Activated naive CD8-positive, alpha-beta T cell (primary cell): ENCODE data around the gene CTPS2.

Source experiments
- H3K27ac Mint-ChIP-seq: one replicate; pipeline ENCODE4 v1.8.0; 2021; ENCODE audit warnings: mixed read lengths
- H3K27me3 Mint-ChIP-seq: one replicate; pipeline ENCODE4 v1.8.0; 2021; ENCODE audit warnings: mixed read lengths
- H3K36me3 Mint-ChIP-seq: one replicate; pipeline ENCODE4 v1.8.0; 2021; ENCODE audit warnings: mixed read lengths
- H3K4me1 Mint-ChIP-seq: one replicate; pipeline ENCODE4 v1.8.0; 2021; ENCODE audit warnings: low read depth, mixed read lengths
- H3K4me3 Mint-ChIP-seq: one replicate; pipeline ENCODE4 v1.8.0; 2021; ENCODE audit warnings: mild to moderate bottlenecking, mixed read lengths
- H3K9me3 Mint-ChIP-seq: one replicate; pipeline ENCODE4 v1.8.0; 2021; ENCODE audit warnings: low read depth, mixed read lengths

The CTPS2 gene

GRCh38 chrX:16696956-16697355 lies 15.5 kb downstream of the CTPS2 start:
- no peak overlapping the region for H3K27ac Mint-ChIP-seq
- H3K36me3 Mint-ChIP-seq, result no peaks in the 10 kb centered on the region
- no peaks in the 10 kb centered on the region for H3K27me3 Mint-ChIP-seq
- no peak overlapping the region for H3K4me3 Mint-ChIP-seq
- H3K9me3 Mint-ChIP-seq, result no peaks in the 10 kb centered on the region
- no peaks in the 10 kb centered on the region for H3K4me1 Mint-ChIP-seq

GRCh38 chrX:16695079-16695676 lies 17.3 kb downstream of the CTPS2 start:
- H3K27ac Mint-ChIP-seq, result no peak overlapping the region
- no peaks in the 10 kb centered on the region for H3K9me3 Mint-ChIP-seq
- no peaks in the 10 kb centered on the region for H3K27me3 Mint-ChIP-seq

DNA sequence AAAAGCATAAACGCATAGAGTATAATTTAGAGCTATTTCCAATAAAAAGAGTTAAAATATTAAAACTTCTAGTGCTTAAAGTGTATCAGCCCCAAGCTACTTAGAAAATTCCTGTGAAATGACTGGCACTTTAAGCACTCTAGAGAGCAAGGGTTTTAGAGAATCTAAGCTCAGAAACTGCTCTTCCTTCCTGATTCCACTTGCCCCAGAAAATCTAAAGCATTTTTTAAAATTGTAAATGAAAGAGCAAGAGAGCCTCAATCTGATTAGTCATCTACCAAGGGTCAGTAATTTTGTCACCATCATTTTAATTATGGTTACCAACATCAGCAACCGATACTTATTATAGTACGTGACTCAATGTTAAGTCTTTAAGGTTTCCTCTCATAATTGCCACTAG lies 25.0 kb downstream of the CTPS2 start:
- Mint-ChIP-seq H3K27me3 (no peaks in the 10 kb centered on the region), H3K4me3 (no peak overlapping the region), H3K9me3 (no peaks in the 10 kb centered on the region), H3K36me3 (no peaks in the 10 kb centered on the region), H3K4me1 (no peaks in the 10 kb centered on the region), H3K27ac (no peak overlapping the region)

More at GRCh38 chrX:16695079-16695676, 17.3 kb downstream of the CTPS2 start:
- Mint-ChIP-seq H3K36me3 (no peaks in the 10 kb centered on the region), H3K4me3 (no peak overlapping the region), H3K4me1 (no peaks in the 10 kb centered on the region)

- Mint-ChIP-seq H3K36me3 (no peaks in the 10 kb centered on the region), H3K4me3 (no peak overlapping the region), H3K9me3 (no peaks in the 10 kb centered on the region), H3K4me1 (no peaks in the 10 kb centered on the region), H3K27ac (no peak overlapping the region), H3K27me3 (no peaks in the 10 kb centered on the region)
Observed at GRCh38 chrX:16683007-16683664, 29.3 kb downstream of the CTPS2 start.

DNA sequence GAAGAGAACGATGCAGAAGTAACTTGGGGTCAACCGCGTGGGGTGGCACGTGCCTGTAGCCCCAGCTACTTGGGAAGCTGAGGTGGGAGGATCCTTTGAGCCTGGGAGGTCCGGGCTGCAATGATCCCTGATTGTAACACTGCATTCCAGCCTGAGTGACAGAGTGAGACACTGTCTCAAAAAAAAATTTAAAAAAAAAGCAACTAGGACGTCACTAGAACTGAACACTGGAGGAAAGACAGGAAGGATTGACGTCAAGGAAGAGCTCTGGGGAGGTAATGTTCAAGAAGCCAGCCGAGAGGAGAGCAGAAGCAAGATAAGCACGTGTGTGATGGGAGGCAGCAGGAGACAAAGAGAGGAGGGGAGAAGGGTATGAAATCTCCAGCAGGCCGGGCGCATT lies 33.8 kb downstream of the CTPS2 start:
- Mint-ChIP-seq H3K36me3 (peaks cover 2% of the 10 kb centered on the region), H3K27me3 (no peaks in the 10 kb centered on the region), H3K4me1 (no peaks in the 10 kb centered on the region), H3K9me3 (no peaks in the 10 kb centered on the region), H3K4me3 (no peak overlapping the region), H3K27ac (no peak overlapping the region)

DNA sequence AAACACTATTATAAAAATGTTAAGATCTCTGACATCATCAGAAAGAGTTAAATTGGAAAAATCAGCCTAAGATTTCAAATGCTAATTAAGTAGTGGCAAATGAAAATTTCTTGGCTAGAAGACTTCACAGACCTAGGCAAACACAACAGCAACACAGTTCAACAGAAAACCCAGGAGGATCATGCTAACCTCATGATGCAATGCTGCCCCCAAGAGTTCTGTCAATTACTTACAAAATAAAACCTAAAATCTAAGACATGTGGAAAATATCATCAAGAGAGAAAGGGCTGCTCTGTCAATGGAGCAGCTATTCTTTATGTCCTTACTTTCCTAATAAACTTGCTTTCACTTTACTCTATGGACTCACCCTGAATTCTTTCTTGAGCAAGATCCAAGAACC lies 41.5 kb downstream of the CTPS2 start:
- H3K27ac Mint-ChIP-seq, result no peak overlapping the region
- H3K4me3 Mint-ChIP-seq, result no peak overlapping the region
- no peaks in the 10 kb centered on the region for H3K9me3 Mint-ChIP-seq
- H3K4me1 Mint-ChIP-seq, result no peaks in the 10 kb centered on the region
- no peaks in the 10 kb centered on the region for H3K27me3 Mint-ChIP-seq
- H3K36me3 Mint-ChIP-seq, result no peaks in the 10 kb centered on the region

DNA sequence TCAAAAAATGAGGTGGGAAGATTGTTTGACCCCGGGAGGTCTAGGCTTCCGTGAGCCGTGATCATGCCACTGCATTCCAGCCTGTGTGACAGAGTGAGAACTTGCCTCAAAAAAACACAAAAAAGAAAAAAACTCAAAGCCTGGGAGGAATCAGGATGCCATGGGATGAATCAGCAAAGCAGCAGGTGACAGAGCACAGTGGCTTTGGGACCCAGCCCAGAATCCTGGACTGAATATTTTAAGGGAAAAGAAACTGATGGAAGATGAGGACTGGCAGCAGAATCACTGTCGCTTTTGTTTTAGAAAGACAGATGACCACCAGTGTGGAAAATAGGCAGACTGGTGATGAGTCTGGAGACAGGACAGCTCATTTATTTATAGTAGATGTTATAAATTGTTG lies 45.9 kb downstream of the CTPS2 start:
- Mint-ChIP-seq H3K4me3 (no peak overlapping the region), H3K27ac (no peak overlapping the region), H3K9me3 (no peaks in the 10 kb centered on the region), H3K36me3 (peaks cover 2% of the 10 kb centered on the region), H3K4me1 (no peaks in the 10 kb centered on the region), H3K27me3 (no peaks in the 10 kb centered on the region)

DNA sequence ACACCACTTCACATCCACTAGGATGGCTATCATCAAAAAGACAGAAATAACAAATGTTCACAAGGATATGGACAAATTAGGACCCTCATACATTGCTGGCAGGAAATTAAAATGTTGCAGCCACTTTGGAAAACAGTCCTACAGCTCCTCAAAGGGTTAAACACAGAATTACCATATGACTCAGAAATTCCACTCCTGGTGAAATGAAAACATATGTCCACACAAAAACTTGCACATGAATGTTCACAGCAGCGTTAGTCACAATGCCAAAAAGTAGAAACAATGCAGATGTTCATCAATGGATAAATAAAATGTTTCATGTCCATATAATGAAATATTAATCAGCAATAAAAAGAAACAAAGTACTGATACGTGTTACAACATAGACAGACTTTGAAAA lies 47.4 kb downstream of the CTPS2 start:
- H3K36me3 Mint-ChIP-seq, result peaks cover 2% of the 10 kb centered on the region
- no peaks in the 10 kb centered on the region for H3K27me3 Mint-ChIP-seq
- no peaks in the 10 kb centered on the region for H3K9me3 Mint-ChIP-seq
- H3K4me1 Mint-ChIP-seq, result no peaks in the 10 kb centered on the region
- H3K4me3 Mint-ChIP-seq, result no peak overlapping the region
- H3K27ac Mint-ChIP-seq, result no peak overlapping the region

GRCh38 chrX:16664626-16665025 lies 47.8 kb downstream of the CTPS2 start:
- Mint-ChIP-seq H3K4me1 (no peaks in the 10 kb centered on the region), H3K27ac (no peak overlapping the region), H3K9me3 (no peaks in the 10 kb centered on the region), H3K4me3 (no peak overlapping the region), H3K36me3 (peaks cover 2% of the 10 kb centered on the region), H3K27me3 (no peaks in the 10 kb centered on the region)

DNA sequence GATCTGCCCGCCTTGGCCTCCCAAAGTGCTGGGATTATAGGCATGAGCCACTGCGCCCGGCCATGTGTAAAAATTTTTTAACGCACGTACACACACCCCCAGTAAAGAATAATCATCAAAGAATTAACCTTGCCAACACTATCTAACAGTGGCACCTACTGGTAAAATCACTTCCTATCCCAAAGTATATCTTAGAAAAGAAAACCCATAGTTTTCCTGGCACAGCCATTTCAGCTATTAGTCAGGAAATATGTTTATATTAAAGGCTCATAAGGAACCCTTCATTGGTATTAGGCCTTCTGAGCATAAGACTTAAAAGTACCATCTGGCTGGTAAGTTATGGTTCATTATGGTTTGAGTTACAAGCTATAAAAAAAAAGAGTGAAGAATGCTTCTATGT lies 48.4 kb downstream of the CTPS2 start:
- Mint-ChIP-seq H3K27ac (no peak overlapping the region), H3K4me1 (no peaks in the 10 kb centered on the region), H3K36me3 (peaks cover 2% of the 10 kb centered on the region), H3K4me3 (no peak overlapping the region), H3K27me3 (no peaks in the 10 kb centered on the region), H3K9me3 (no peaks in the 10 kb centered on the region)

- no peaks in the 10 kb centered on the region for H3K9me3 Mint-ChIP-seq
- H3K27me3 Mint-ChIP-seq, result no peaks in the 10 kb centered on the region
- H3K27ac Mint-ChIP-seq, result no peak overlapping the region
- no peak overlapping the region for H3K4me3 Mint-ChIP-seq
- H3K36me3 Mint-ChIP-seq, result peaks cover 4% of the 10 kb centered on the region
- no peaks in the 10 kb centered on the region for H3K4me1 Mint-ChIP-seq
Observed at GRCh38 chrX:16662402-16662801, 50.1 kb downstream of the CTPS2 start.

GRCh38 chrX:16661495-16661894 lies 51.0 kb downstream of the CTPS2 start:
- no peak overlapping the region for H3K27ac Mint-ChIP-seq
- no peak overlapping the region for H3K4me3 Mint-ChIP-seq
- H3K27me3 Mint-ChIP-seq, result no peaks in the 10 kb centered on the region
- no peaks in the 10 kb centered on the region for H3K9me3 Mint-ChIP-seq
- no peaks in the 10 kb centered on the region for H3K4me1 Mint-ChIP-seq
- peaks cover 4% of the 10 kb centered on the region for H3K36me3 Mint-ChIP-seq

DNA sequence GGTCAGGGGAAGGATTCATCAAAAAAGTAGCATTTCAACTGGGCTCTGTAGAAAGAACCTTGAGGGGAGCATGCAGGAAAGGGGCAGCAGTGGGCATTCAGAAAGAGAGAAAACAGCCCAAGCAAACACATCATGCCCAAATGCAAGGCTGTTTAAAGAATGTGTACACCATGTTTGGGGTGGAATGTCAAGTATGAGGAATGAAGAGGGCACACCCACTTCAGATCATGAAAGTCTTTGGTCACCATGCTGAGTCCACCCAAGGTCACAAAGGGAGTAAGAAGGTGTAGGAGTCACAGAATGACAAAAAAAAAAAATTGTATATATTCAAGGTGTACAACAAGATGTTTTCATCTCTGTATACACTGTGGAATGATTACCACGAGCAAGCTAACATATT lies 53.1 kb downstream of the CTPS2 start:
- Mint-ChIP-seq H3K36me3 (peaks cover 4% of the 10 kb centered on the region), H3K27ac (no peak overlapping the region), H3K9me3 (no peaks in the 10 kb centered on the region), H3K27me3 (no peaks in the 10 kb centered on the region), H3K4me1 (no peaks in the 10 kb centered on the region), H3K4me3 (no peak overlapping the region)

DNA sequence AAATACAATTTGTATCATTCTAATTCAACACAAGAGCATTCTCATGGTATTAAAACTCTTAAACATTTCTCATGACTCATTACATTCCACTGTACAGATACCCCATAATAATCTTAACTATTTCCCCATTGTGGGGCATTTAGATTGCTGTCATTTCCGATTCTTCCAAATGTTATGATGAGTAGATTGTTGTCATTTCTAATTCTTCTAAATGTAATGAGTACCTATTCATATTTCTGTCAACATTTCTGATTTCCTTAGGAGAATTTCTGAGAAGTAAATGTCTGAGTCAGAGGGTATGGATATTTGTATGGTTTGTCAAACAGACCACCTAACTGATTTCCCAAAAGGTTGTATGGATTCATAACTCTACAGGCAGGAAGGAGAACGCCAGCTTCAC lies 54.2 kb downstream of the CTPS2 start:
- H3K27ac Mint-ChIP-seq, result no peak overlapping the region
- H3K4me3 Mint-ChIP-seq, result no peak overlapping the region
- no peaks in the 10 kb centered on the region for H3K9me3 Mint-ChIP-seq
- peaks cover 4% of the 10 kb centered on the region for H3K36me3 Mint-ChIP-seq
- H3K4me1 Mint-ChIP-seq, result no peaks in the 10 kb centered on the region
- no peaks in the 10 kb centered on the region for H3K27me3 Mint-ChIP-seq

- Mint-ChIP-seq H3K36me3 (peaks cover 5% of the 10 kb centered on the region), H3K27me3 (no peaks in the 10 kb centered on the region), H3K27ac (no peak overlapping the region), H3K9me3 (no peaks in the 10 kb centered on the region), H3K4me3 (no peak overlapping the region), H3K4me1 (no peaks in the 10 kb centered on the region)
Observed at GRCh38 chrX:16654093-16654492, 58.4 kb downstream of the CTPS2 start.

GRCh38 chrX:16653424-16653823 lies 59.0 kb downstream of the CTPS2 start:
- no peaks in the 10 kb centered on the region for H3K4me1 Mint-ChIP-seq
- H3K27ac Mint-ChIP-seq, result no peak overlapping the region
- H3K9me3 Mint-ChIP-seq, result no peaks in the 10 kb centered on the region
- no peak overlapping the region for H3K4me3 Mint-ChIP-seq
- no peaks in the 10 kb centered on the region for H3K27me3 Mint-ChIP-seq
- H3K36me3 Mint-ChIP-seq, result peaks cover 5% of the 10 kb centered on the region
